NB4 (cell line): Measurements from ENCODE around the gene CDK14.

ENCODE experiments used
- MYC ChIP-seq: IDR thresholded peaks from 2 replicates; pipeline ENCODE4 v1.6.1; 2011; ENCODE audit warnings: low read depth, low read length
- POLR2A ChIP-seq: IDR thresholded peaks from 2 replicates; pipeline ENCODE4 v1.6.1; 2011; ENCODE audit warnings: mild to moderate bottlenecking; ENCODE audit not compliant: insufficient read length; ENCODE audit errors: extremely low read depth

GRCh38 chr7:91137788-91138368 lies 541.8 kb downstream of the CDK14 start:
- TF ChIP-seq MYC, result no peak
- no peak for TF ChIP-seq POLR2A
